GM21423 (cell line): ENCODE data around the gene IGSF9B.

Experiments used
- ATAC-seq: cut with Tn5 transposase; IDR thresholded peaks from one replicate; pipeline ENCODE4 v1.9.1; 2021; ENCODE audit warnings: mild to moderate bottlenecking, moderate library complexity; ENCODE audit not compliant: unreplicated experiment

The IGSF9B gene

GRCh38 chr11:133985981-133986944, 29.5 kb upstream of the IGSF9B start:
- no peak for ATAC-seq

- ATAC-seq = no peak
Measured at GRCh38 chr11:133984828-133985227, 28.1 kb upstream of the IGSF9B start.

GRCh38 chr11:133983660-133984316, 27.0 kb upstream of the IGSF9B start:
- no peak for ATAC-seq

GRCh38 chr11:133982876-133983275, 26.1 kb upstream of the IGSF9B start:
- ATAC-seq = no peak

- no peak for ATAC-seq
Measured at GRCh38 chr11:133982151-133982550, 25.4 kb upstream of the IGSF9B start.

GRCh38 chr11:133981156-133981555, 24.4 kb upstream of the IGSF9B start:
- no peak for ATAC-seq

GRCh38 chr11:133980665-133981064, 23.9 kb upstream of the IGSF9B start:
- no peak for ATAC-seq

- no peak for ATAC-seq
Measured at GRCh38 chr11:133978794-133979193, 22.0 kb upstream of the IGSF9B start.

- ATAC-seq = peak; percentile 91
Measured at GRCh38 chr11:133977067-133977677, 20.4 kb upstream of the IGSF9B start.

GRCh38 chr11:133975488-133975849, 18.7 kb upstream of the IGSF9B start:
- ATAC-seq = no peak

- no peak for ATAC-seq
Measured at GRCh38 chr11:133974836-133975487, 18.2 kb upstream of the IGSF9B start.

GRCh38 chr11:133971881-133972280, 15.1 kb upstream of the IGSF9B start:
- no peak for ATAC-seq

GRCh38 chr11:133969112-133969511, 12.3 kb upstream of the IGSF9B start:
- ATAC-seq = no peak

- ATAC-seq = no peak
Measured at GRCh38 chr11:133968300-133968699, 11.5 kb upstream of the IGSF9B start.

GRCh38 chr11:133967599-133968238, 11.0 kb upstream of the IGSF9B start:
- no peak for ATAC-seq

- no peak for ATAC-seq
Measured at GRCh38 chr11:133966921-133967598, 10.3 kb upstream of the IGSF9B start.

- ATAC-seq = no peak
Measured at GRCh38 chr11:133966172-133966651, 9.4 kb upstream of the IGSF9B start.

GRCh38 chr11:133965031-133965601, 8.3 kb upstream of the IGSF9B start:
- no peak for ATAC-seq

GRCh38 chr11:133964356-133964755, 7.6 kb upstream of the IGSF9B start:
- no peak for ATAC-seq

- no peak for ATAC-seq
Measured at GRCh38 chr11:133961890-133962289, 5.1 kb upstream of the IGSF9B start.
